Central memory CD8-positive, alpha-beta T cell (primary cell): ENCODE data around the gene PAX4.

Experiments used
- ATAC-seq: fragments of 150-1000 bp; cut with Tn5 transposase; replicated peaks from 2 replicates; pipeline ENCODE4 v1.10.0; 2022; ENCODE audit warnings: mild to moderate bottlenecking, moderate FRiP score, moderate number of reproducible peaks; ENCODE audit not compliant: poor library complexity, severe bottlenecking; ENCODE audit errors: extremely low read depth
- DNase-seq, 2 donors: peaks; one replicate each; pipeline ENCODE4 v3.0.0; 2021; ENCODE audit warnings: low spot score in 2 of 2
- H3K27ac Mint-ChIP-seq: one replicate; pipeline ENCODE4 v1.8.0; 2022; ENCODE audit warnings: low read depth, mild to moderate bottlenecking, moderate library complexity, mixed read lengths
- H3K27me3 Mint-ChIP-seq: one replicate; pipeline ENCODE4 v1.8.0; 2022; ENCODE audit warnings: mixed read lengths
- H3K36me3 Mint-ChIP-seq: one replicate; pipeline ENCODE4 v1.8.0; 2022; ENCODE audit warnings: mild to moderate bottlenecking, moderate library complexity, mixed read lengths; ENCODE audit not compliant: insufficient read depth
- H3K4me1 Mint-ChIP-seq: one replicate; pipeline ENCODE4 v1.8.0; 2022; ENCODE audit warnings: mixed read lengths
- H3K4me3 Mint-ChIP-seq: one replicate; pipeline ENCODE4 v1.8.0; 2022; ENCODE audit warnings: mild to moderate bottlenecking, moderate library complexity, mixed read lengths
- H3K9me3 Mint-ChIP-seq: one replicate; pipeline ENCODE4 v1.8.0; 2022; ENCODE audit warnings: mixed read lengths

Gene PAX4

DNA sequence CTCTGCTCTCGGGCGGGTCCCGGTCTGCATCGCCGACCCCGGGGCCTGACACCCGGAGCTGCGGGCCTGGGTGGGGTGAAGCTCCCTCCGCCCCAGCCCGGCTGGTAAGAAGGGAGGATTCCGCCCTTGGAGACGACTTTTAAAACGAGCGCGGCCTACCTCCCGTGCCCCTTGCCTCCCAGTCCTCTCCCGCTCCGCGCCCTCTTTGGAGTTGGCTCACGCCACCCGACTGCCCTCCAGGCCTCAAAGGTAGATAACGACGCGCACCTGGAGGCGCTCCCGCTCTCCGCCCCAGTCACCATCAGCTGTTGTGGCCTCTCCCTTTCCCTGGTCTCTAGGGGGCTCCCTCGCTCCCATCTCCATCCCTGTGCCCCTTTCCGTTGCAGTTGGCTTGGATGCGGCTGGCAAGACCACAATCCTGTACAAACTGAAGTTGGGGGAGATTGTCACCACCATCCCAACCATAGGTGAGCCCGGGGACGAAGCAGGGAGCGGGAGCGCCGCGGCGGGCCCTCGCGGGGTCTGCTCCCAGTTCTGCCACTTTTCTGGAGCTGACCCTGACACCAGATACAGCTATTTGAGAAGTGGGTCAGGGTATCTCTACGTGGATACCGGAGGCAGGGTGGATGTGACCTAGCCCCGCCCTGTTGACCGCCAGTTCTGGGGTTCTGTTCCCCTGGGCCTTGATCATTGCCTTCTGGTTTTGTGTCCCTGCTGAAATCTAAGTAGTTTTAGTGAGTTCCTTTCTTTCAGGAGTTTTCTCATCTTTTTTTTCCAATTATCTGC is 29.1 kb downstream of the PAX4 start:
- peaks cover 34% of the 10 kb centered on the region for H3K4me1 Mint-ChIP-seq
- no peak for DNase-seq

GRCh38 chr7:127588019-127588696 is 29.8 kb downstream of the PAX4 start, which contains the start of gene ARF5:
TSS of gene ARF5 (plus strand) at chr7:127588411. CDS start at chr7:127588499, 88 bp downstream.
- Mint-ChIP-seq H3K4me3 (peak within 1 kb of the TSS; percentile 94), H3K9me3 (no peaks in the 10 kb centered on the region), H3K4me1 (peaks cover 41% of the 10 kb centered on the region), H3K27me3 (no peaks in the 10 kb centered on the region), H3K36me3 (peaks cover 23% of the 10 kb centered on the region), H3K27ac (peak within 1 kb of the TSS; percentile 96)
- ATAC-seq = peak; percentile 86
- DNase-seq = peak; percentile 78 to 80

More for the DNA sequence above, 29.1 kb downstream of the PAX4 start:
- H3K9me3 Mint-ChIP-seq = no peaks in the 10 kb centered on the region
- H3K27ac Mint-ChIP-seq = peak overlapping the region; percentile 96
- ATAC-seq = peak; percentile 33
- H3K36me3 Mint-ChIP-seq = peaks cover 22% of the 10 kb centered on the region
- H3K4me3 Mint-ChIP-seq = peak overlapping the region; percentile 94
- H3K27me3 Mint-ChIP-seq = no peaks in the 10 kb centered on the region

GRCh38 chr7:127587663-127588018 is 30.3 kb downstream of the PAX4 start:
- H3K9me3 Mint-ChIP-seq = no peaks in the 10 kb centered on the region
- H3K36me3 Mint-ChIP-seq = peaks cover 23% of the 10 kb centered on the region
- peak overlapping the region; percentile 94 for H3K4me3 Mint-ChIP-seq
- H3K4me1 Mint-ChIP-seq = peaks cover 46% of the 10 kb centered on the region
- ATAC-seq = no peak
- no peaks in the 10 kb centered on the region for H3K27me3 Mint-ChIP-seq
- H3K27ac Mint-ChIP-seq = no peak overlapping the region
- no peak for DNase-seq

GRCh38 chr7:127586346-127586745 is 31.6 kb downstream of the PAX4 start:
- H3K9me3 Mint-ChIP-seq = no peaks in the 10 kb centered on the region
- H3K27me3 Mint-ChIP-seq = no peaks in the 10 kb centered on the region
- H3K27ac Mint-ChIP-seq = no peak overlapping the region
- peaks cover 22% of the 10 kb centered on the region for H3K36me3 Mint-ChIP-seq
- peaks cover 55% of the 10 kb centered on the region for H3K4me1 Mint-ChIP-seq
- peak overlapping the region; percentile 94 for H3K4me3 Mint-ChIP-seq
- DNase-seq (no peak), ATAC-seq (no peak)

GRCh38 chr7:127585044-127585953 is 32.6 kb downstream of the PAX4 start, which contains the start of gene GCC1:
TSS of gene GCC1 (minus strand) at chr7:127585596. CDS start at chr7:127585182, 414 bp downstream.
- H3K36me3 Mint-ChIP-seq = peaks cover 18% of the 10 kb centered on the region
- peak within 1 kb of the TSS; percentile 94 for H3K4me3 Mint-ChIP-seq
- H3K27ac Mint-ChIP-seq = peak within 1 kb of the TSS; percentile 93

DNA sequence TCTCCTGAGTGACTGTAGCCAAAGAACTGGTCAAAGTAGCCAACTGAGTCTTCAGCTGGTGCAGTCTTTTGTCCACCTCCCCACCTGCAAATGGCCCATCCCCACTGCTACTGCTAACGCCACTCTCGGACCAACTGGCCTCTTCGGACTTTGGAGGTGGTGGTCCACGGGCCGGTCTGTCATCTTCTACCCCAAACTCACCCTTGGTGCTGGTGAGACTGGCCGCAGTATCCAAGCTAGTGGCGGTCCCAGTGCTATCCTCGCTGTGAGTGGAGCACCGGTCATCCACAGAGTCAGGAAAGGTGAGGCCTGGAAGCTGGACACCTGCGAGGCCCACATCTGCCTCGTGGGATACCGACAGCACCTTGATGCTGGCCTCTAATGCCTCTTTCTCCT is 33.3 kb downstream of the PAX4 start:
- no peaks in the 10 kb centered on the region for H3K27me3 Mint-ChIP-seq
- ATAC-seq (no peak), DNase-seq (no peak)
- peaks cover 56% of the 10 kb centered on the region for H3K4me1 Mint-ChIP-seq
- H3K4me3 Mint-ChIP-seq = peak overlapping the region; percentile 94
- peaks cover 18% of the 10 kb centered on the region for H3K36me3 Mint-ChIP-seq
- H3K9me3 Mint-ChIP-seq = no peaks in the 10 kb centered on the region
- peak overlapping the region; percentile 93 for H3K27ac Mint-ChIP-seq

More at GRCh38 chr7:127585044-127585953, 32.6 kb downstream of the PAX4 start, which contains the start of gene GCC1:
- ATAC-seq (peak; percentile 65), DNase-seq (peak; percentile 88 to 98)
- H3K27me3 Mint-ChIP-seq = no peaks in the 10 kb centered on the region
- peaks cover 58% of the 10 kb centered on the region for H3K4me1 Mint-ChIP-seq
- no peaks in the 10 kb centered on the region for H3K9me3 Mint-ChIP-seq

DNA sequence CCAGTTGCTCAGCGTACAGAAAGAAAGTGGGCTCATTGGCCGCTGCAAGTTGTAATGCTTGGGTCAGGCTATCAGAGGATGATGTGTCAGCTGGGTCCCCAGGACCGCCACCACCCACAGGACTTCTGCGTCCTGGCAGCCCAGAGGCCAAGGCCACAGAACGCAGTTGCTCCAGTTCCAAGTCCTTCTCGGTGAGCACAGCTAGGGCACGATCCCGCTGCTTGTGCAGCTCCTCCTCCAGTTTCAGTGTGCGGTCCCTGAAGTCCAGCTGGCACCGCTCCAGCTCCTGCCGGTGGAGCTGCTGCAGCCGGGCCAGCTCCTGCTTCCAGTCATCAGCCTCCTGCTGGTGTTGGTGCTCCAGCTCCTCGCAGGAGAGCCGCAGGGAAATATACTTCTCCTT is 35.6 kb downstream of the PAX4 start:
- peaks cover 52% of the 10 kb centered on the region for H3K4me1 Mint-ChIP-seq
- no peaks in the 10 kb centered on the region for H3K27me3 Mint-ChIP-seq
- ATAC-seq (no peak), DNase-seq (no peak)
- H3K27ac Mint-ChIP-seq = no peak overlapping the region
- H3K9me3 Mint-ChIP-seq = no peaks in the 10 kb centered on the region
- peaks cover 17% of the 10 kb centered on the region for H3K36me3 Mint-ChIP-seq
- no peak overlapping the region for H3K4me3 Mint-ChIP-seq

GRCh38 chr7:127581716-127582115 is 36.2 kb downstream of the PAX4 start:
- H3K27me3 Mint-ChIP-seq = no peaks in the 10 kb centered on the region

DNA sequence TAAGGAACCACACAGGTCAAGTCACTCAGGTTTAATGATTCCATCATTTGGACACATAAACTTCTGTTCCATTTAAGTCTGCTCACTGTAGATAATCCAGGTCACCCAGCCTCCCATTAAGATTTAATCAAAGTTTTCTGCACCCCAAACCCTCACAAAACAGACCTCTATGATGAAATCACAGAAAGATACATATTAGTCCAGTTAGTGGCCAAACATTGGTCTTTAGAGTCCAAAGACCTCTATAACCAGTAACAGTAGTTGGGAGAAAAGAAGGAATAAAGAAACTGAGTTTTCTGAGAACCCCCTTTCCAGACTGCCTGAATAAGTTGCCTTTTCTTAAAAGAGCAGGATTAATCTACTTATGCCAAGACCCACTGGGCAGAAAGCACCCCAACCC is 37.3 kb downstream of the PAX4 start:
- no peak for ATAC-seq
- peaks cover 17% of the 10 kb centered on the region for H3K36me3 Mint-ChIP-seq
- no peak overlapping the region for H3K27ac Mint-ChIP-seq
- peaks cover 52% of the 10 kb centered on the region for H3K4me1 Mint-ChIP-seq
- no peaks in the 10 kb centered on the region for H3K9me3 Mint-ChIP-seq
- H3K4me3 Mint-ChIP-seq = no peak overlapping the region
- no peak for DNase-seq
- no peaks in the 10 kb centered on the region for H3K27me3 Mint-ChIP-seq

More at GRCh38 chr7:127581716-127582115, 36.2 kb downstream of the PAX4 start:
- Mint-ChIP-seq H3K4me1 (peaks cover 52% of the 10 kb centered on the region), H3K9me3 (no peaks in the 10 kb centered on the region), H3K4me3 (no peak overlapping the region), H3K27ac (no peak overlapping the region), H3K36me3 (peaks cover 17% of the 10 kb centered on the region)
- no peak for ATAC-seq
- no peak for DNase-seq

DNA sequence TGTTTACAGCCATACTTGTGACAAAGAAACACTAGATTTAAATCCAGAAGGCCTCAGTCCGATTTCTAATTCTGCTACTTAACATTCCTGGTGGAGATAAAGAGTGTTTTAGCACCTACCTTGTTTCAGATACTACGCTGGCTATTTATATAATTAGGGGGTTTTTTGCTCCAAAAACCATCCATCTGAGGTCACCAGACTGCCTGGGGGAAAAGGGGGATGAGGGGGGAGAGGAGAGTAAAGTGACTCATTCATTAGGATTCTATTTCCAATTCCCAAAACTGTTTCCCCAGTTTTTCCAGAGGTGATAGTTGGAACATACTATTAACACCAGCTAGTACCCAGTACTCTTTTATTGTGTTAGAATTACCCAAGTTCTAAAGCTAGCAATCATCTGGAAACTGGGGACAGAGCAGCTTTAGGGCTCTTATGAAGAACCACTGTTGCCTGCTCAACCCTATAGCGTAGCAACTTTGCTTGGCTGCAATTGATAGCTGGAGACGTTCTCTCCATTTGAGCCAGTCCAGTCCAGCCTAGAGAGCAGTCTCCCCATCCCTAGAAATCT is 39.1 kb downstream of the PAX4 start:
- Mint-ChIP-seq H3K27me3 (no peaks in the 10 kb centered on the region), H3K4me1 (peaks cover 50% of the 10 kb centered on the region), H3K4me3 (no peak overlapping the region), H3K9me3 (no peaks in the 10 kb centered on the region), H3K27ac (no peak overlapping the region), H3K36me3 (peaks cover 12% of the 10 kb centered on the region)
- ATAC-seq (no peak), DNase-seq (no peak)

GRCh38 chr7:127578036-127578684 is 39.8 kb downstream of the PAX4 start:
- ATAC-seq (no peak), DNase-seq (no peak)
- Mint-ChIP-seq H3K4me3 (no peak overlapping the region), H3K27ac (no peak overlapping the region), H3K27me3 (no peaks in the 10 kb centered on the region), H3K4me1 (peaks cover 44% of the 10 kb centered on the region), H3K9me3 (no peaks in the 10 kb centered on the region), H3K36me3 (peaks cover 10% of the 10 kb centered on the region)
